Measurements from ENCODE around the gene PLEKHA8.

The PLEKHA8 gene

GRCh38 chr7:30080818-30081217 lies 52.6 kb downstream of the PLEKHA8 start:
- H3K79me2 ChIP-seq (ENCODE audit: control insufficient read depth, insufficient read depth, low read length, unreplicated experiment), result no peaks in the 10 kb centered on the region
- H2AFZ ChIP-seq (ENCODE audit: low read length, unreplicated experiment), result no peak overlapping the region
- H3K4me1 ChIP-seq (ENCODE audit: control insufficient read depth, insufficient read depth, low read length, unreplicated experiment), result no peaks in the 10 kb centered on the region
- H3K27ac ChIP-seq (ENCODE audit: low read depth, low read length), result no peak overlapping the region
- no peaks in the 10 kb centered on the region for H3K36me3 ChIP-seq (ENCODE audit: insufficient read depth, low read length)
- no peaks in the 10 kb centered on the region for H3K27me3 ChIP-seq (ENCODE audit: insufficient read depth, low read length)
- no peak overlapping the region for H3K4me3 ChIP-seq (ENCODE audit: low read depth, low read length)

- no peak overlapping the region for H2AFZ ChIP-seq (ENCODE audit: low read length, unreplicated experiment)
- no peaks in the 10 kb centered on the region for H3K4me1 ChIP-seq (ENCODE audit: control insufficient read depth, insufficient read depth, low read length, unreplicated experiment)
- H3K27ac ChIP-seq (ENCODE audit: low read depth, low read length), result no peak overlapping the region
- no peaks in the 10 kb centered on the region for H3K79me2 ChIP-seq (ENCODE audit: control insufficient read depth, insufficient read depth, low read length, unreplicated experiment)
- no peaks in the 10 kb centered on the region for H3K36me3 ChIP-seq (ENCODE audit: insufficient read depth, low read length)
- no peaks in the 10 kb centered on the region for H3K27me3 ChIP-seq (ENCODE audit: insufficient read depth, low read length)
- H3K4me3 ChIP-seq (ENCODE audit: low read depth, low read length), result no peak overlapping the region
These were observed 54.5 kb downstream of the PLEKHA8 start for GRCh38 chr7:30082686-30083085.

DNA sequence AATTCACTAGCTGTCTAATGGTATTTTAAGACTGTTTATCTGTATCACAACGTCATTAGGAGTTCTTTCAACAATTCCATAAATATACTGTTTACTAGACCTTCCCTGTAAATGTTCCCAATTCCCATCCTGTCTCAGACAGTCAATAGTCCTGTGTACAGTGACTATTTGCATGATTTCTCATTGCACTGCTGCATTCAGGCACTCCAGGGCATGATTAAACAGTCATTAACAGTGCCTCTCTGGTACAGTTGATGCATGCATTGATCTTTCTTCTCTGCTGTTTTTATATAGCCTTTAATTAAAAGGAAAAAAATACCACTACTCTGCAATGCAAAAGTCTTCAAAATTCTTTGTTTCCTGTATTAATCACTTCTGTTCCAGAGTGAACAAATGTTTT lies 55.1 kb downstream of the PLEKHA8 start:
- H3K4me3 ChIP-seq (ENCODE audit: low read depth, low read length), result no peak overlapping the region
- H3K36me3 ChIP-seq (ENCODE audit: insufficient read depth, low read length), result no peaks in the 10 kb centered on the region
- no peaks in the 10 kb centered on the region for H3K79me2 ChIP-seq (ENCODE audit: control insufficient read depth, insufficient read depth, low read length, unreplicated experiment)
- H3K27me3 ChIP-seq (ENCODE audit: insufficient read depth, low read length), result no peaks in the 10 kb centered on the region
- H2AFZ ChIP-seq (ENCODE audit: low read length, unreplicated experiment), result no peak overlapping the region
- no peak overlapping the region for H3K27ac ChIP-seq (ENCODE audit: low read depth, low read length)
- no peaks in the 10 kb centered on the region for H3K4me1 ChIP-seq (ENCODE audit: control insufficient read depth, insufficient read depth, low read length, unreplicated experiment)

- Histone ChIP-seq H3K27ac (ENCODE audit: low read depth, low read length) (no peak overlapping the region), H3K4me1 (ENCODE audit: control insufficient read depth, insufficient read depth, low read length, unreplicated experiment) (no peaks in the 10 kb centered on the region), H3K4me3 (ENCODE audit: low read depth, low read length) (no peak overlapping the region), H3K36me3 (ENCODE audit: insufficient read depth, low read length) (no peaks in the 10 kb centered on the region), H3K27me3 (ENCODE audit: insufficient read depth, low read length) (no peaks in the 10 kb centered on the region), H2AFZ (ENCODE audit: low read length, unreplicated experiment) (no peak overlapping the region), H3K79me2 (ENCODE audit: control insufficient read depth, insufficient read depth, low read length, unreplicated experiment) (no peaks in the 10 kb centered on the region)
These were observed 56.0 kb downstream of the PLEKHA8 start for GRCh38 chr7:30084212-30084611.

GRCh38 chr7:30086529-30086928 lies 58.3 kb downstream of the PLEKHA8 start:
- no peaks in the 10 kb centered on the region for H3K79me2 ChIP-seq (ENCODE audit: control insufficient read depth, insufficient read depth, low read length, unreplicated experiment)
- no peaks in the 10 kb centered on the region for H3K36me3 ChIP-seq (ENCODE audit: insufficient read depth, low read length)
- no peak overlapping the region for H2AFZ ChIP-seq (ENCODE audit: low read length, unreplicated experiment)
- peaks cover 7% of the 10 kb centered on the region for H3K4me1 ChIP-seq (ENCODE audit: control insufficient read depth, insufficient read depth, low read length, unreplicated experiment)
- no peaks in the 10 kb centered on the region for H3K27me3 ChIP-seq (ENCODE audit: insufficient read depth, low read length)
- H3K27ac ChIP-seq (ENCODE audit: low read depth, low read length), result no peak overlapping the region
- no peak overlapping the region for H3K4me3 ChIP-seq (ENCODE audit: low read depth, low read length)

DNA sequence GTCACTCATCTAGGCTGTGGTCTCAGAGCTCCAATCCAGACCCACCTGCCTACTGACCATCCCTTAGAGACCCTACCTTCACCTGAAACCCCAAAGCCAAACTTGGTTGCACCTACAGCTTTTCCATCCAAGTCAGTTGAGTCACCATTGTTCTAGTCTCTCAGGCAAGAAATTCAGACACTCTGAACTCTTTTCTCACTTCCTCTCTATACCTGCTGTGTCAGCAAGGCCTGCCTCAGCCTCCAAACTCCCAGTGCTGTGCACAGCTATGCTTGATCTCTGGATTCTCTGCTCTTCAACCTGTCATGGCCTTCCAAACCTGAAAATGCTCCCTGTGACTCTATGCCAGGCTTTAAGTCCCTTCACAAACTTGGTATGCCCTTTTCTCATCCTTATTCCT lies 59.2 kb downstream of the PLEKHA8 start:
- Histone ChIP-seq H3K27ac (ENCODE audit: low read depth, low read length) (no peak overlapping the region), H3K4me3 (ENCODE audit: low read depth, low read length) (no peak overlapping the region), H3K36me3 (ENCODE audit: insufficient read depth, low read length) (no peaks in the 10 kb centered on the region), H2AFZ (ENCODE audit: low read length, unreplicated experiment) (no peak overlapping the region), H3K79me2 (ENCODE audit: control insufficient read depth, insufficient read depth, low read length, unreplicated experiment) (no peaks in the 10 kb centered on the region), H3K4me1 (ENCODE audit: control insufficient read depth, insufficient read depth, low read length, unreplicated experiment) (peaks cover 16% of the 10 kb centered on the region), H3K27me3 (ENCODE audit: insufficient read depth, low read length) (no peaks in the 10 kb centered on the region)

DNA sequence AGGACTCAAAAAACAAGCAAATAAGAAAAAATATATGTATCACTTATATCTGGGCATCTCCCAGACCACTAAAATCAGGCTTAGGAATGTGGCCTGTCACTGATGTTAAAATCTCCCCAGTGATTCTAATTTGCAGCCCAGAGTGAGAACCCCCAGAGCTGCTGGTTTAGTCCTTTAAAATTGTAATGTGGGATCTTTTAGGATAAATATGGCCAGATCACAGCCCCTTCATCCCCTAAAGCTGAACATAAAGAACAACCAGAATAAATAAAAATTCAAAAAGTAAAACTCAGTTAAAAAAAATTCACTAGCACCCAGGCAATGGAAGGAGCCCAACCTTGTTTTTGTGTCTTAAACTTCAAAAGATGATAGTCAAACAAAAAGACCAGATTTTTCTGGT lies 60.1 kb downstream of the PLEKHA8 start:
- peaks cover 24% of the 10 kb centered on the region for H3K4me1 ChIP-seq (ENCODE audit: control insufficient read depth, insufficient read depth, low read length, unreplicated experiment)
- no peak overlapping the region for H3K27ac ChIP-seq (ENCODE audit: low read depth, low read length)
- H3K79me2 ChIP-seq (ENCODE audit: control insufficient read depth, insufficient read depth, low read length, unreplicated experiment), result no peaks in the 10 kb centered on the region
- no peaks in the 10 kb centered on the region for H3K27me3 ChIP-seq (ENCODE audit: insufficient read depth, low read length)
- no peak overlapping the region for H3K4me3 ChIP-seq (ENCODE audit: low read depth, low read length)
- no peak overlapping the region for H2AFZ ChIP-seq (ENCODE audit: low read length, unreplicated experiment)
- H3K36me3 ChIP-seq (ENCODE audit: insufficient read depth, low read length), result no peaks in the 10 kb centered on the region

- no peak overlapping the region for H2AFZ ChIP-seq (ENCODE audit: low read length, unreplicated experiment)
- H3K36me3 ChIP-seq (ENCODE audit: insufficient read depth, low read length), result no peaks in the 10 kb centered on the region
- H3K27ac ChIP-seq (ENCODE audit: low read depth, low read length), result no peak overlapping the region
- peaks cover 29% of the 10 kb centered on the region for H3K4me1 ChIP-seq (ENCODE audit: control insufficient read depth, insufficient read depth, low read length, unreplicated experiment)
- no peaks in the 10 kb centered on the region for H3K79me2 ChIP-seq (ENCODE audit: control insufficient read depth, insufficient read depth, low read length, unreplicated experiment)
- H3K4me3 ChIP-seq (ENCODE audit: low read depth, low read length), result no peak overlapping the region
- H3K27me3 ChIP-seq (ENCODE audit: insufficient read depth, low read length), result no peaks in the 10 kb centered on the region
These were observed 61.9 kb downstream of the PLEKHA8 start for GRCh38 chr7:30090111-30090510.

DNA sequence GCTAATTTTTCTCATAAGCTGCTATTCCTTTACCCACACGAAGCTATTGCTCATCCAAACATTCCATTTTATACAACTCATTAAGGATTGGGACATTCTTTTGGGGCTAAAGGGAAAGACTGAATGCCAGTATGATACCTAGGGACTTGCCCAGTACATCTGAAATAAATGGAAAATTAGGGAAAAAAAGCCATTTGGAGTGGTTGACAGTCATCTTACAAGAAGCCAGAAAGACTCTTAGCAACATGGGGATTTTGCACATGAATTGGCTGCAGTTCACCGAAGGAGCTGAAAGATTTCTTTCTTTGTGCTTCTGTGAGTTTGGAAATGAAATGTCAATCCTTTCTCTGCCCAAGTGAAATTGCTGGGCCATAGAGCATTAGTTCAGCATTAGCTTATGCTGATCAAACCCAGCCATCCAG lies 63.3 kb downstream of the PLEKHA8 start:
- no peaks in the 10 kb centered on the region for H3K79me2 ChIP-seq (ENCODE audit: control insufficient read depth, insufficient read depth, low read length, unreplicated experiment)
- H3K27ac ChIP-seq (ENCODE audit: low read depth, low read length), result peak overlapping the region; percentile 77
- no peaks in the 10 kb centered on the region for H3K27me3 ChIP-seq (ENCODE audit: insufficient read depth, low read length)
- peaks cover 29% of the 10 kb centered on the region for H3K4me1 ChIP-seq (ENCODE audit: control insufficient read depth, insufficient read depth, low read length, unreplicated experiment)
- peak overlapping the region; percentile 22; the same call in 1 of the 2 replicates for H3K4me3 ChIP-seq (ENCODE audit: low read depth, low read length)
- H2AFZ ChIP-seq (ENCODE audit: low read length, unreplicated experiment), result peak overlapping the region; percentile 7
- H3K36me3 ChIP-seq (ENCODE audit: insufficient read depth, low read length), result no peaks in the 10 kb centered on the region

- peak overlapping the region; percentile 77 for H3K27ac ChIP-seq (ENCODE audit: low read depth, low read length)
- peak overlapping the region; percentile 7 for H2AFZ ChIP-seq (ENCODE audit: low read length, unreplicated experiment)
- no peaks in the 10 kb centered on the region for H3K79me2 ChIP-seq (ENCODE audit: control insufficient read depth, insufficient read depth, low read length, unreplicated experiment)
- no peaks in the 10 kb centered on the region for H3K36me3 ChIP-seq (ENCODE audit: insufficient read depth, low read length)
- peak overlapping the region; percentile 22; the same call in 1 of the 2 replicates for H3K4me3 ChIP-seq (ENCODE audit: low read depth, low read length)
- H3K27me3 ChIP-seq (ENCODE audit: insufficient read depth, low read length), result no peaks in the 10 kb centered on the region
- peaks cover 29% of the 10 kb centered on the region for H3K4me1 ChIP-seq (ENCODE audit: control insufficient read depth, insufficient read depth, low read length, unreplicated experiment)
These were observed 63.8 kb downstream of the PLEKHA8 start for GRCh38 chr7:30091987-30092386.

DNA sequence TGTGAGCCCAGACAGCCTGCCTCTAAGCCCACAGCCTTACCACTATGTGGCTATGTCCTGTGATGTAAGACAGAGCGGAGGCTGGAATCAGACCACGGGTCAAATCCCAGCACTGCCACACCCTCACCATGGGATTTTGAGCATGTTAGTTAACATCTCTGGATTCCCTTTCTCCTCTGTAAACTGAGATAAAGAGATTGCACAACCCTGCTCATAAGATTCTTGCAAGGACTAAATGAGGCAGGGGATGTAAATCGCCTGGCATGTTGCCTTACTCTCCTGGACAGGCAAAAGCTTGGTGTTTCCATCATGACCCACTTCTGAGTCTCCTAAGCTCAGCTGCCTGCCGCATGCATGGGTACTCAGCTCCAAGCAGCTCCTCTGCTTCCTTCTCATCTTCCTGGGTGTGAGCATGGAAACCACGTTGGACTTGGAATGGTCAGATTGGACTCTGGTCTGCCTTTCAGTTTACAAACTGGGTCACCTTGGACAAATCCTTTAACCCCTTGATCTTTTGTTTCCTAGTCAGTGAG lies 65.3 kb downstream of the PLEKHA8 start:
- Histone ChIP-seq H3K27ac (ENCODE audit: low read depth, low read length) (no peak overlapping the region), H3K36me3 (ENCODE audit: insufficient read depth, low read length) (no peaks in the 10 kb centered on the region), H2AFZ (ENCODE audit: low read length, unreplicated experiment) (no peak overlapping the region), H3K4me3 (ENCODE audit: low read depth, low read length) (no peak overlapping the region), H3K79me2 (ENCODE audit: control insufficient read depth, insufficient read depth, low read length, unreplicated experiment) (no peaks in the 10 kb centered on the region), H3K4me1 (ENCODE audit: control insufficient read depth, insufficient read depth, low read length, unreplicated experiment) (peaks cover 29% of the 10 kb centered on the region), H3K27me3 (ENCODE audit: insufficient read depth, low read length) (no peaks in the 10 kb centered on the region)

All from ACC112 (cell line).